HEK293T (cell line): ENCODE measurements around the gene CTDP1.

Experiments
- ARNT ChIP-seq: fragments of 450-650 bp; IDR thresholded peaks from 2 replicates; pipeline ENCODE4 v1.6.1; 2017; ENCODE audit warnings: mild to moderate bottlenecking
- BHLHE40 ChIP-seq: fragments of 450-650 bp; IDR thresholded peaks from 2 replicates; pipeline ENCODE4 v1.6.1; 2016; ENCODE audit warnings: mild to moderate bottlenecking, moderate library complexity, borderline replicate concordance
- CTBP1 ChIP-seq: fragments of 450-650 bp; IDR thresholded peaks from 2 replicates; pipeline ENCODE4 v1.6.1; 2016; ENCODE audit warnings: borderline replicate concordance
- FOXA1 ChIP-seq: fragments of 450-650 bp; IDR thresholded peaks from 2 replicates; pipeline ENCODE4 v1.6.1; 2016; ENCODE audit warnings: mild to moderate bottlenecking
- FOXM1 ChIP-seq: fragments of 450-650 bp; IDR thresholded peaks from 2 replicates; pipeline ENCODE4 v1.6.1; 2017; ENCODE audit warnings: mild to moderate bottlenecking, borderline replicate concordance
- ZNF384 ChIP-seq: fragments of 450-650 bp; IDR thresholded peaks from 2 replicates; pipeline ENCODE4 v1.6.1; 2016

- no peak for TF ChIP-seq CTBP1
- no peak for TF ChIP-seq ARNT
- no peak for TF ChIP-seq FOXM1
- TF ChIP-seq ZNF384, result no peak
- TF ChIP-seq BHLHE40, result no peak
- TF ChIP-seq FOXA1, result no peak
These were observed 2.9 kb downstream of the CTDP1 start for GRCh38 chr18:79682481-79682880.
